Measurements from ENCODE around the gene RTL1. TPM values are rescaled to one million over a fixed set of nuclear protein-coding genes. Genes with fewer than 3 reads are reported as not detected.

The RTL1 gene
- total and polyA plus RNA-seq, 10 of the 15 experiments (the other 5 are each of a cell fraction or from before 2014, with no cell fraction given), result not detected

- in situ Hi-C loops (cut with MboI), result no loop called here
- FAIRE-seq, result no peak
These were observed 10.3 kb downstream of the RTL1 start for GRCh38 chr14:100893228-100893601.

More at GRCh38 chr14:100893228-100893601, 10.3 kb downstream of the RTL1 start:
- no peak overlapping the region for H3K4me2 ChIP-seq (ENCODE audit: control insufficient read depth, insufficient read depth)
- ATAC-seq (no peak), DNase-seq (ENCODE audit: low read depth, low spot score) (no peak)
- POLR2A ChIA-PET, result no interaction called here
- H3K4me3 ChIP-seq, result no peak overlapping the region
- no peaks in the 10 kb centered on the region for H3K4me1 ChIP-seq (ENCODE audit: control insufficient read depth, insufficient read depth, low read length)
- RAD21 ChIA-PET (ENCODE audit: unreplicated experiment), result no interaction called here
- CTCF ChIA-PET, result no interaction called here
- H3K79me2 ChIP-seq (ENCODE audit: control insufficient read depth, insufficient read depth, low read length), result no peaks in the 10 kb centered on the region
- BruUV-seq (replicated peaks), result no TSS peak
- no peak overlapping the region for H3K9ac ChIP-seq (ENCODE audit: control insufficient read depth, insufficient read depth, low read length)
- H4K20me1 ChIP-seq (ENCODE audit: control insufficient read depth, insufficient read depth), result no peaks in the 10 kb centered on the region
- WGBS (ENCODE audit: insufficient coverage, insufficient replicate concordance, low lambda C conversion rate, missing lambda C conversion rate), result 26% methylated on average over 8 of the region's 8 CpGs
- SMC1A ChIA-PET (ENCODE audit: uncharacterized antibody, unreplicated experiment), result no interaction called here
- no peak overlapping the region for H2AFZ ChIP-seq (ENCODE audit: control insufficient read depth, low read depth, low read length)
- no peaks in the 10 kb centered on the region for H3K9me3 ChIP-seq (replicated peaks; ENCODE audit: control insufficient read depth, insufficient read depth, low read length)
- no peaks in the 10 kb centered on the region for H3K36me3 ChIP-seq (ENCODE audit: control insufficient read depth in 2 of 2, insufficient read depth in 2 of 2, low read length in 1 of 2)
- no peaks in the 10 kb centered on the region for H3K27me3 ChIP-seq (replicated peaks in 1 of 2; ENCODE audit: control insufficient read depth in 2 of 2, insufficient read depth in 2 of 2, low read length in 1 of 2)
- intact Hi-C loops (cut with micrococcal nuclease; ENCODE audit: unreplicated experiment), result no loop called here
- H3K27ac ChIP-seq (ENCODE audit: control insufficient read depth, insufficient read depth), result no peak overlapping the region
- TF ChIP-seq JUNB (IDR thresholded peaks at IDR 0.05) (no peak), HDGF (IDR thresholded peaks at IDR 0.05) (no peak), RELA (IDR thresholded peaks at IDR 0.05; ENCODE audit: borderline replicate concordance, partially characterized antibody) (no peak), YY1 (IDR thresholded peaks at IDR 0.05; ENCODE audit: low read depth, low read length) (no peak), CEBPB (IDR thresholded peaks at IDR 0.05; ENCODE audit: borderline replicate concordance in 1 of 2, low read depth in 2 of 2, low read length in 2 of 2) (no peak), HDAC2 (IDR thresholded peaks at IDR 0.05) (no peak), BRCA1 (IDR thresholded peaks at IDR 0.05; ENCODE audit: low read depth, low read length) (no peak), POU2F2 (IDR thresholded peaks at IDR 0.05; ENCODE audit: borderline replicate concordance, low read depth, low read length) (no peak), SIN3A (IDR thresholded peaks at IDR 0.05; ENCODE audit: low read depth, low read length) (no peak), BCL3 (IDR thresholded peaks at IDR 0.05; ENCODE audit: borderline replicate concordance, insufficient read depth, low read depth, low read length, poor library complexity, severe bottlenecking) (no peak), JUND (IDR thresholded peaks at IDR 0.05; ENCODE audit: low read depth, low read length) (no peak), EZH2 (IDR thresholded peaks at IDR 0.05; ENCODE audit: borderline replicate concordance, control insufficient read depth, low read depth, low read length) (no peak), NFYB (IDR thresholded peaks at IDR 0.05; ENCODE audit: insufficient read depth, low read depth, low read length) (no peak), SMC3 (IDR thresholded peaks at IDR 0.05; ENCODE audit: borderline replicate concordance, low read length) (no peak), USF2 (IDR thresholded peaks at IDR 0.05; ENCODE audit: borderline replicate concordance, low read depth, low read length) (no peak), SUZ12 (IDR thresholded peaks at IDR 0.05; ENCODE audit: unreplicated experiment) (no peak), E2F8 (IDR thresholded peaks at IDR 0.05; ENCODE audit: low read depth, partially characterized antibody) (no peak), TCF12 (IDR thresholded peaks at IDR 0.05; ENCODE audit: low read depth, low read length) (no peak), YBX1 (IDR thresholded peaks at IDR 0.05) (no peak)

All from GM12878 (cell line).